GM18909 (cell line): Measurements from ENCODE around the gene KDM4E.
"Not testable (repeated sequence)": the region's sequence is repeated elsewhere in the genome, so short reads cannot be mapped to it uniquely, and the experiment has no call there.

Source experiments
- ATAC-seq: cut with Tn5 transposase; IDR thresholded peaks from one replicate; pipeline ENCODE4 v1.9.1; 2021; ENCODE audit warnings: mild to moderate bottlenecking; ENCODE audit not compliant: unreplicated experiment, poor library complexity

KDM4E gene

GRCh38 chr11:95049122-95049521, 24.1 kb downstream of the KDM4E start, which contains the start of gene KDM4F:
Gene KDM4F (plus strand): TSS chr11:95049422.
- not testable (repeated sequence) for ATAC-seq

- ATAC-seq, result no peak
Observed at GRCh38 chr11:95050595-95051202, 25.6 kb downstream of the KDM4E start.

DNA sequence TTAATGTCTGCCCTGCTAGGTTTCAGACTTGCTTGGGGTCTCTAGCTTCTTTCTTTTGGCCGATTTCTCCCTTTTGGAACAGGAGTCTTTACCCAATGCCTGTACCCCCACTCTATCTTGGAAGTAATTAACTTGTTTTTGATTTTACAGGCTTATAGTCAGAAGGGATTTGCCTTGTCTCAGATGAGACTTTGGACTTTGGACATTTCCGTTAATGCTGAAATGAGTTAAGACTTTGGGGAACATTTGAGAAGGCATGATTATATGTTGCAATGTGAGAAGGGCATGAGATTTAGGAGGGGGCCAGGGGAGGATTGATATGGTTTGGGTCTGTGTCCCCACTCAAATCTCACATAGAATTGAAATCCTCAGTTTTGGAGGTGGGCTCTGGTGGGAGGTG, 29.3 kb downstream of the KDM4E start:
- no peak for ATAC-seq

GRCh38 chr11:95055283-95055897, 30.3 kb downstream of the KDM4E start:
- peak; percentile 96 for ATAC-seq

- no peak for ATAC-seq
Observed at GRCh38 chr11:95057959-95058358, 32.9 kb downstream of the KDM4E start.

DNA sequence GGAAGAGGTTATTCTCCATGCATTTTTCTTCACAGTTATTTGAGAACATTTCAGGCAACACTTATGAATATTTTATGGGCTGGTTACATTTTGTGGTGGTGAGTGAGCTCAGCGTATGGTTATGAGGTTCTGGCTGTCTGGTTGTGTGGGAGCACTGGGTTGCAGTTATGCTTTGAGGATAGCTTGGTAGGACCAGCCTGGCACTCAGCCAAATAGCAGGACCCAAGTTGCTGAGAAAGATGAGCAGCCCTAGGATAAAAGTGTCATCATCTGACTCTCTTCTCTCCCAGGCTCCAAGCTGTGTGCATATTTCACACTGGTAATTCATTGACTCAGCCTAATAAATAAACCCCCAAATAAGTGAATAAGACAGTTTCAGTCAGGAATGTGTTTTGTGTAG, 33.6 kb downstream of the KDM4E start:
- no peak for ATAC-seq

- no peak for ATAC-seq
Observed at GRCh38 chr11:95059046-95059445, 34.0 kb downstream of the KDM4E start.

GRCh38 chr11:95065336-95065735, 40.3 kb downstream of the KDM4E start:
- no peak for ATAC-seq

DNA sequence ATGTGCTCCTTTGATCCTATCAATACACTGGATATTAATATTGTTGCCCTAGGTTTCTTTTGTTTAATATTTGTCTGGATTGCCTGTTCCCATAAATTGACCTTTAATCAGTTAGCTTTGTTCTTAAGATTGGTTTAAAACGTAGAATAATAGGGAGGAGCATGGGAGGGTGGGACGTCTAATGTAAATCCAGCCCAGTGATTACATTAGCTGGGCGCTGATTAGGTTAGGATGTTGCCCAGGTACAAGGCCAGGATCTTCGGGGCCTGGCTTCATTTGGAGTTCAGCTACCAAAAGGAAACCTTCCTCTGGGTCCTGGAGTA, 41.6 kb downstream of the KDM4E start, which contains the start of gene SRSF8:
SRSF8 (plus strand) TSS at position 204 of the 323 bp plus-strand sequence. CDS start 308 bp downstream, outside the sequence.
- ATAC-seq, result peak; percentile 46

DNA sequence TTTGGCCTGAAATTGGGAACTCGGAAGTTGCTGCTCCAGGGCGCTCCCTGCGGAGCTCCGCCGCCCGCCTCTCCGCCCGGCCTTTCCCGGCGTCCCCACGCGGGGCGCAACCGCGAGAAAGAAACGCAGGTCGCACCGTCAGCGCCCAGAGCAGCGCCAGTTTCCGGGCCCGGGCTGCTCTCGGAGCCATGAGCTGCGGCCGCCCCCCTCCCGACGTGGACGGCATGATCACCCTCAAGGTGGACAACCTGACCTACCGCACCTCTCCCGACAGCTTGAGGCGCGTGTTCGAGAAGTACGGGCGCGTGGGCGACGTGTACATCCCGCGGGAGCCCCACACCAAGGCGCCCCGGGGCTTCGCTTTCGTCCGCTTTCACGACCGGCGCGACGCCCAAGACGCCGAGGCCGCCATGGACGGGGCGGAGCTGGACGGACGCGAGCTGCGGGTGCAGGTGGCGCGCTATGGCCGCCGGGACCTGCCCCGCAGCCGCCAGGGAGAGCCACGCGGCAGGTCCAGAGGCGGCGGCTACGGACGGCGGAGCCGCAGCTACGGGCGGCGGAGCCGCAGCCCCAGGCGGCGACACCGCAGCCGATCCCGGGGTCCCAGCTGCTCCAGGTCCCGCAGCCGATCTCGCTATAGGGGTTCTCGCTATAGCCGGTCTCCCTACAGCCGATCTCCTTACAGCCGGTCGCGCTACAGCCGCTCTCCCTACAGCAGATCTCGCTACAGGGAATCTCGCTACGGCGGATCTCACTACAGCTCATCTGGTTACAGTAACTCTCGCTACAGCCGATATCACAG, 42.2 kb downstream of the KDM4E start:
- peak; percentile 76 for ATAC-seq

- ATAC-seq, result no peak
Observed at GRCh38 chr11:95067841-95068219, 42.8 kb downstream of the KDM4E start.

DNA sequence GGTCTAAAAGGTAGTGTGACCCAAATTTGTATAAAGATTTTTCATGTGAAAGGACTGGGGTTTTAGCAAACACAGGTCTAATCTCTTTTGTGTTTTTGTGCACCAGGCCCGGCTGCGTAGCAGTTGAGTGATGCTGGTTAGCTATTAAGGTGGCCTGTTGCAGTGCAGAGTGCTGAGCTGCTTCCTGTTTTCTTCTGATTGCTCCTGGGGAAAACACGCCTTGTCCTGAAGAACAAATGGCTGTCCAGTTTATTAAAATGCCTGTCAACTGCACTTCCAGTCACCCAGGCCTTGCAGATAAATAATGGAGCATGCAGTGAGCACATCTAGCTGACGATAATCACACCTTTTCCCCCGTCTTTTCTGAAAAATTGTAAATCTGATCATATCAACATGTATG, 43.5 kb downstream of the KDM4E start:
- ATAC-seq, result peak; percentile 73

DNA sequence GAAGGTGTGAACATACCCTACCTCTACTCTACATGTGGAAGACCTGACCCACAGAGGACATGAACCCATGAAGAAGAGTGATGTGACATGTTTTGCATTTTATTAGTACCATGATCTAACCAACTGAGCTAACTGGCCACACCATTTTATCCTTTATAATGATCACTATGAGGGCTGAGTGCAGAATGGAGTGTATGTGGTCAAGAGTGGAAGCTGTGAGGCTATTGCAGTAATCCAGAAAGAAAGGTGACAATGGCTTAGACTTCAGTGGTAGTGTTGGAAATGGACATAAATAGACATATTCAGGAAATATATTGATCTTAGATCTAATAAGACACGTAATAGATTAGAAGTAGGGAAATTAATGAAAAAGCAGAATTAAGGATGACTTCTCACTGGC, 45.4 kb downstream of the KDM4E start:
- ATAC-seq, result no peak

DNA sequence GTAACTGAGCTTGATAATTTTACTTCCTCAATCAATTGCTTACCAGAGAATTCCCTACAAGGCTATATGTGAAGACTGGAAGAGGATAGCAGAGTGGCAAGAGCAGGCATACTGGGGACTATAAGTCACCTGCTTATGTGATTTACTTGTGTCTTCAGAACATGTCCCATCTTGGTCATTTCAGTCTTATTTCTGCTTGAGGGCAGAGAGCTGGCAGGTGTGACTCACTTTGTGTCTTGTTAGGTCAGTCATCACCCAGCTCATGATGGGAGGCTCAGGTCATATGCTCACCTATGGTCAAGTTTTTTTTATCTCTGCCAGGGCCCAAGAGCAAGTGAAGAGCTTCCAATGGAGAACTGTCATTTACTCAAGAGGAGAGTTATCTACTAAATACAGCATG, 47.9 kb downstream of the KDM4E start:
- ATAC-seq, result no peak

DNA sequence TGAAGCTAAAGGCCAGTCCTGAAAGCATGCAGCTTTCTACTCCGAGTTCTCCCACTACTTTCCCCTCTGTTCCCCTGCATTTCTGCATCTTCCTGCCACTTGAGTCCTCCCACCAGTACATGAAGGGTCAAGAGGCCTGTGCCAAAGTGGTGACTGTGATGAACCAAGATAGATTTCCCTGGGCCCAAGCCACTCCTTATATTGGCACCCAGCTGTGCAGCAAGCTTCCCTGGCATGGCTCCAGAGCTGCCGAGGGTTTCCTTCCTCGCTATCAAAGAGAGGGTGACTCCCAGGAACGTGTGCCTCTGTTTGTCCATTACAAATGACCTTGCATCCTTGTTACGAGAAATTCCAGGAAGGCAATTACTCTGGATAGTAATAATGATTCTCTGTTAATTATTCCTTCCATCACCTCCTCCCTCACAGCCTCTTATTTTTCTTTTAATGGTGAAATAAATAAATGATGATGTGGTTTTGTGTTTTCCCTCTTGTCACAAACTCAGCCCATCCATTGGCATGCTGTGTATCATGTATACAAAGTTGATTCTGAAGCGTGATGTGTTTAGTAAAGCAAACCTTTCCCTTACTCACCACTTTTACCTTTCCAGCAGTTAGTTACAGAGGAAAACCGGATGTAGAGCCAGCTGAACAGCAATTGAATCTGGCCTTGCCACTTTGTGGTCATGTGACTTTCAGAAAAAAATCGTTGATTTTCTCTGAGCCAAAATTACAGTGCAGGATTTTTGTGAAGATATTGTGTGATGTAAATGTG, 49.9 kb downstream of the KDM4E start:
- ATAC-seq, result no peak

GRCh38 chr11:95076416-95076815, 51.4 kb downstream of the KDM4E start:
- peak; percentile 82 for ATAC-seq

GRCh38 chr11:95076981-95077380, 51.9 kb downstream of the KDM4E start:
- no peak for ATAC-seq
